ENCODE measurements around the gene NDUFV3.
"Not testable (repeated sequence)": the region's sequence is repeated elsewhere in the genome, so short reads cannot be mapped to it uniquely, and the experiment has no call there.

NDUFV3 gene

DNA sequence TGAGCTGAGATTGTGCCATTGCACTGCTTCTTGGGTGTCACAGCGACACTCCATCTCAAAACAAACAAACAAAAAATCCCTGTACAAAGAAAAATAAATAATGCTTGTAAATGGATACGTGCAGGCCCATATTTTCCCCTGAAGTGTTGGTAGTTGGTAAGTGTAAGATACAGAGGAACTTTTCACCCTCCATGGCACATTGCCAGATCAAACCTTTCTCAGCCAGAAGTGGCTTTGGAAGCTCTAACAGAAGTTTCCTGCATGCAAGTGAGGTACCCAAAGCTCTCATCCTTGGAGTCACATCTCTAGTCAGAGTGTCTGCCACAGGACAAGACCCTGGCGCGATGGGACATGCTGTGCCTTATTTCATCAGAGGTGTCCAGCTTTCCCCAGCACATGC is 7.3 kb downstream of the NDUFV3 start:
- no peak for DNase-seq

DNA sequence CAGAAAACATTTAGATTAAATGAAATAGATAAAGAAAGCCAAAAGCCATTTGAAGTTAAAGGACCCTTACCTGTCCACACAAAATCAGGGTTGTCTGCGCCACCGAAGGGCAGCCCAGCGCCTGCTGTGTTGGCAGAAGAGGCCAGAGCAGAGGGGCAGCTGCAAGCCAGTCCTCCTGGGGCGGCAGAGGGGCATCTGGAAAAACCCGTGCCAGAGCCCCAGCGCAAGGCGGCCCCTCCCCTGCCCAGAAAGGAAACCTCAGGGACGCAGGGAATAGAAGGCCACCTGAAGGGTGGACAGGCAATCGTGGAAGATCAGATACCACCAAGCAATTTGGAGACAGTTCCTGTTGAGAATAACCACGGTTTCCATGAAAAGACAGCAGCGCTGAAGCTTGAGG is 10.7 kb downstream of the NDUFV3 start:
- no peak for DNase-seq

DNA sequence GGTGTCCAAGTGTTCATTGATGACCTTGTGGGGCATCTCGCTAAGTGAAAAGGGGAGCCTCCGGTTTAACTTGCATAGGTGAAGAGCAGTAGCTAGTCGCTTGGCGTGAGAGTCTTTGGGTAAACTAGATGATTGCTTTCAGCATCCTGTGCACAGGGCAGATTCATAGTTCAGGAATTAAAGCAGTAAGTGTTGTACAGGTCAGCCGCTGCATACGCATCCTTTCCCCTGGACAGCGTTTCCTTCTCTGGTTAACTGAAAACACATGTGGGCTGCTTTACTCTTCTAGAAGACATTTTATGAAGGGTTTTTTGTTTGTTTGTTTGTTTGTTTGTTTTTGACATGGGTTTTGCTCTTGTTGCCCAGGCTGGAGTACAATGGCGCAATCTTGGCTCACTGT is 12.1 kb downstream of the NDUFV3 start:
- DNase-seq: no peak

DNA sequence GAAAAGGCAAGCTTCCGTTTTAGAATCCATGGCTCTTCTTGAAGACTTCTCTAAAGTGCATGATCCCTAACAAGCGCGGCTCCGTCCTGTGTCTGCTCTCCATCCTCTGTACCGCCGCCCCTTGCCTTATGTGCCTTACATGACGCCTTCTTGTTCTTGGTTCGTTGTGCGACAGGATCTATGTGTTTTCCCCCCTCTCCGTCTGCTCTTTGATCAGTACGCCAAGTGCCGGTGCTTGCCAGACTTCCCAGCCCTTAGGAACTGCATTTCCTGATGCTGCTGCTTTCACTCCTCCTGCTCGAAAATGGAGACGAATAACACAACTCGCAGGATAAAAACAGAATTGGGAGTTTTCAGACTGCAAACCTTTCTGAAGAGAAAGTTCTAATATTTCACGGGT is 13.1 kb downstream of the NDUFV3 start:
- DNase-seq: no peak

DNA sequence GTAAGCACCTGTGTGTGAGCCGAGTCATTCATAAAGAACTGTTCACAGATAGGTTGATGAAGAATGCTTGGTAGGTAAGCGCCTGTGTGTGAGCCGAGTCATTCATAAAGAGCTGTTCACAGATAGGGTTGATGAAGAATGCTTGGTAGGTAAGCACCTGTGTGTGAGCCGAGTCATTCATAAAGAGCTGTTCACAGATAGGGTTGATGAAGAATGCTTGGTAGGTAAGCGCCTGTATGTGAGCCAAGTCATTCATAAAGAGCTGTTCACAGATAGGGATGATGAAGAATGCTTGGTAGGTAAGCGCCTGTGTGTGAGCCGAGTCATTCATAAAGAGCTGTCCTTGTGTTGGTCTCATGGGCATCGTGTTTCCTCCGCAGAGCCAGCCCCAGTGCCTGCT is 15.4 kb downstream of the NDUFV3 start:
- not testable (repeated sequence) for DNase-seq

DNA sequence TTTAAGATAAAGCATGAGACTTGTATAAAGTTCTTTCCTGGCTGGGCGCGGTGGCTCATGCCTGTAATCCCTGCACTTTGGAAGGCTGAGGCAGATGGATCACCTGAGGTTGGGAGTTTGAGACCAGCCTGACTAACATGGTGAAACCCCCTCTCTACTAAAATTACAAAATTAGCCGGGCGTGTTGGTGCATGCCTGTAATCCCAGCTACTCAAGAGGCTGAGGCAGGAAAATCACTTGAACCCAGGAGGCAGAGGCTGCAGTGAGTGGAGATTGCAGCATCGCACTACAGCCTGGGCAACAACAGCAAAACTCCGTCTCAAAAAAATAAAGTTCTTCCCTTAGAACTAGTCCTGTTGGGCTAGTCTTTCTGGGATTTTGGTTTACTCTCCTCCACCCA is 18.8 kb downstream of the NDUFV3 start:
- DNase-seq: not testable (repeated sequence)

DNA sequence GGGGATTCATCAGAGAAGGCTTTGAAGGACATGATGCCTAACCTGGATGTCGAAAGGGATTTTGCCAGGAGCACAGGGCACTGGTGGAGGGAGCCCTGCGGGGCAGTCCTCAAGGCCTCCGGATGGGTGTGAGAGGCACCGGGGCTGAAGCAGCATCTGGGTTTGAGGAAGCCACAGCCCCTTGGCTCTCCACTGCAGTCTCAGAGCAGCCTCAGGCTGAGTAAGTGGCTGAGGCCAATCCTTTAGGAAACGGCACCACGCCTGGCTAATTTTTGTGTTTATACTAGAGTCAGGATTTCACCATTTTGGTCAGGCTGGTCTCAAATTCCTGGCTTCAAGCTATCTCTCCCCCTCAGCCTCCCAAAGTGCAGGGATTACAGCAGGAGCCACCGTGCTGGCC is 20.4 kb downstream of the NDUFV3 start:
- DNase-seq: no peak

DNA sequence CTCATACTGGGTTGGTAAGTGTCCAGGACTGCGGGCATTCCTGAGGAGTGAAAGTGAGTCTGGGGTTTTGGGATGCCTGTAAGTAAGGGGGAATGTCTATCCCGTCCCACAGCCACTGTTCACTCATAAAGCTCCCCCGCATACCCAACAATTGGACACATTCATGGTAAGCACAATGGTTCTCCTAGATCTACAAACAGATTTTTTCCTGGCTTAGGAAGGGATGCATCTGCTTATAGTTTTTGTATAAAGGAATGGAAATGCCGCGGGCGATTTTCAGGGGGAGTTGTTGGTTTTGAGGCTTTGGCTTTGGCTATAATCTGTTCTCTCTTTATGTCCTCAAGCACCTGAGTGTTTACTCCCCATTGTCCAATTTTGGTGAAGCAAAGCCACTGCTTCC is 25.2 kb downstream of the NDUFV3 start:
- DNase-seq: no peak

DNA sequence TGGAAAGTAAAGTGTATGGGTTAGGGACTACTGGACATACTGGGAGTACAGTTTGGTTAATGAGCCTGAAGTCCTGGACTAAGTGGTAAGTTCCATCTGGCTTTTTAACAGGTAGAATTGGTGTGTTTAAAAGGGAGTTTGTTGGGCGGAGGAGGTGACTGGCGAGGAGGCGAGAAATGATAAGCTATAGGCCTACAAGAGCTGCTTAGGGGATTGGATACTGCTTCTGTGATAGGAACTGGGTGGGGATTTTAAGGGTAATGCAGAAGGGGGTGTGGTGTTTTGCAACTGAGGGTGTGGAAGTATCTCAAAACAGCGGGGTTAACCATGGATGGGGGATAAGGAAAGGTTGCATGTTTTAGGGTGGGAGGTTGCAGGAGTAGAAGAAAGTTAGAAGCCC is 28.8 kb downstream of the NDUFV3 start:
- DNase-seq: no peak

DNA sequence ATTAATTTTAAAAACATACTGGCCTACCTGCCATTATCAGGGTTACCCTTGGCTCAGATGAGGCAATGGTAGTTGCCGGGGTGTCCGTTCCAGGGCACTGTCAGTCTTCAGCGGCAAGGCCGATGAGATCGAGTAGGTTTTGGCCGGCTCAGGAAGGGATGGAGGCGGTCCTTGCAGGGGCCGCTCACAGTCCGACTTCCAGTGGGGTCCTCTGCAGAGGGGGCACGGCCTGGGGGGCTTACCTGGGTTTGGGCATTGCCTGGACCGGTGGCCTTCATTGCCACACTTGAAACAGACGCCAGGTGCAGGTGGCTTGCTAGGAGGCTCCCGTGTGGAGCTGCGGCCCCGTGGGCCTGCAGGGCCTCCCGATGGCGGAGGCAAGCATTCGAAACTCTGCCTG is 29.8 kb downstream of the NDUFV3 start:
- DNase-seq: no peak

DNA sequence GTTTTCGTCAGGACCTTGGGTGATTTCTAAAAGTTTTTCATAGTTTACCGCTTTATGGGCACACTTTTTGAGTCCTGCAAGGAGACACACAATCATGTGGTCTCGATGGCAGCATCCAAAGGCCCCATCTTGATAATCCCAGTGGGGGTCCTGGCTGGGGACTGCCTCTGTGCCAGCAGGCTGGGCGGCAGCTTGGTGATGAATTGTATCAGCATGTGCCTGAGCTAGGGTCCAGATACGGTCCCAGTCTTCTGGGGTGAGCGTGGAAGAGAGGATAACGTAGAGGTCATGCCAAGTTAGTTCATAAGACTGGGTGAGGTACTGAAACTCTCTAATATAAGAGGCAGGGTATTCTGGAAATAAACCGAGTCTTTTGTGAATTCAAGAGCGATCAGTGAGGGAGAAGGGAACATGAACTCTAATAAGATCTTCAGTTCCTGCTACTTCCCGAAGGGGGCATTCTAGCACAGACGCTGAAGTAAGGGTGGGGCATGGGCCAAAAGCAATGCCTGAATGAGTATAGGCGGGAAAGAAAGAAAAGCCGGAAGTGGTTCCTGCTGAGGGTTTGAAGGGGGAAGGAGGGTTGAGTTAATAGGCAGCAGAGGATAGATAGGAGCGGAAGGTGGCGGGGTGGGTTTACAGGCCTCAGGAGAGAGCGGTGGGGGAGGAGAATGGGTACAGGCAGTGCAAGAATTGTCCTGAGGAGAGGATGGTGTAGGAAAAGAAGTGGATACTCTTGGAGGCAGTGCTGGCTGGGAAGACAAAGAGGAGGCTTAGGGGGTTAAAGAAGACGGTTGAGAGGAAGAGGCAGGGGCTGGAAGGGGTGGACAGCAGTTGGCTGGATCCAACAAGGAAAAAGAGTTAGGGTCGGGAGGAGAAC is 30.7 kb downstream of the NDUFV3 start:
- DNase-seq: peak; percentile 13 to 85 (median 35)

DNA sequence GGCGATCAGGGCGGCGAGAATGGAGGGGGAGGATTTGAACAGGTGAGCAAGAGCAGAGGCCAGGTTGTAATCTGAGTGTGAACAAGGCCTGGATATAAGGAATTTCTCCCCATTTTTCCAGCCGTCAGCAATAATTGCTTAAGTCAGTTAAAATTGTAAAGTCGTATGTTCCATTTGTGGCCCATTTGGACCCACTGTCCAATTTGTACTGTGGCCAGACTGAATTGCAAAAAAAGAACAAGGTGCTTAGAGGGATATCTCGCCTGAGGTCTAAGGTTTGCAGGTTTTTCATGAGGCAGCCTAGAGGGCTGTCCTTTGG is 31.3 kb downstream of the NDUFV3 start:
- DNase-seq: no peak

DNA sequence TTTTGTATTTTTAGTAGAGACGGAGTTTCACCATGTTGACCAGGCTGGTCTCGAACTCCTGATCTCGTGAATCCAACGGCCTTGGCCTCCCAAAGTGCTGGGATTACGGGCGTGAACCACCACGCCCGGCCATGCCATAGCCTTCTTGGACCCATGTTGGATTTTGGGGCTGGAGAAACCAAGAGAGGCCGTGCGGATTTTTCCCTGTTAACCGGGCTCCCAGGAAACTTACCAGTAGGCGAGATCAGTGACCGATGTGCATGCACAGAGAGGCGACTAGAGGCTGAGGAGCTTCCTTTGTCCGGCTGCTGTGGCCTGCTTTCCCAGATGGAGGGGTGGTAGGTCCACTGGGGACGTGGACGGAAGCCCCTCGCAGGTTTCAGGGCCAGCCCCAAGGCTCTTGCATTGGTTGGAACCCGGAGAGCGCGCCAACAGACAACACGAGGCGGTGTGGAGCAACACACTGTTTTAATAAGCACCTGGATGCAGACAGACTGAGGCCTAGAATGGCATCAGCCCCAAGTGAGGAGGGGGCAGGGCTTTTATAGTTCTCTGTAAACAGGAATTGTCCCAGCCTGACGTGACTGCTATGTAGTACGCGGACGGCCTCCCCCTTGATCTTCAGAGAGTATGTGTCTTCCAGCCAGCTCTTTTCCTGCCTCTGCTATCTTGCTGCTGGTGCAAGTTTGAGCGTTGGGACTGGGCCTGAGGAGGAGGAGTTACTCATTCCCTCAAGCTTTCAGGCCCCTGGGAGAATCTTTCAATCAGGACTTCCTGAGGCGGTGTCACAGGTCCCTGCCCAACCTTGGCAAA is 32.2 kb downstream of the NDUFV3 start, which contains the start of gene ERVH48-1:
ERVH48-1 (minus strand) TSS at position 517 of the 813 bp plus-strand sequence. CDS start 6,624 bp downstream, outside the sequence.
- no peak for DNase-seq

DNA sequence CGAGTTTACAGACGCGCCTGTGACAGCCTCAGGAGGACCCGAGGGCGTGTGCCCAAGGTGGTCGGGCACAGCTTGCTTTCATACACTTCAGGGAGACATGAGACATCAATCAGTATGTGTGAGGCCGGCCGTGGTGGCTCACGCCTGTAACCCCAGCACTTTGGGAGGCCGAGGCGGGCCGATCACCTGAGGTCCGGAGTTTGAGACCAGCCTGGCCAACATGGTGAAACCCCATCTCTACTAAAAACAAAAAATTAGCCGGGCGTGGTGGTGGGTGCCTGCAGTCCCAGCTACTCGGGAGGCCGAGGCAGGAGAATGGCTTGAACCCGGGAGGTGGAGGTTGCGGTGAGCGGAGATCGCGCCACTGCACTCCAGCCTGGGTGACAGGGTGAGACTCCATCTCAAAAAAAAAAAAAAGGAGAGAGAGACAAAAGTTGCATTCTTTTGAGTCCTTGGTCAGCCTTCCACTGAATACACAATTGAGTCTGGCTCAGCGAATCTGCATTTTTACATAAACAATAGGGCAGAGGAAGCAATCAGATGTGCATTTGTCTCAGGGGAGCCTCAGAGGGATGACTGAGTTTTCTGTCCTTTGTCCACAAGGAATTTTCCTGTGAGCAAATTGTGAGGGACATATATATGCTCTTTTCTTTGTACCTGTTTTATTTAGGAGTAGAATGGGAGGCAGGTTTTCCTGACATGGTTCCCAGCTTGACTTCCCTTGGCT is 34.5 kb downstream of the NDUFV3 start:
- not testable (repeated sequence) for DNase-seq

DNA sequence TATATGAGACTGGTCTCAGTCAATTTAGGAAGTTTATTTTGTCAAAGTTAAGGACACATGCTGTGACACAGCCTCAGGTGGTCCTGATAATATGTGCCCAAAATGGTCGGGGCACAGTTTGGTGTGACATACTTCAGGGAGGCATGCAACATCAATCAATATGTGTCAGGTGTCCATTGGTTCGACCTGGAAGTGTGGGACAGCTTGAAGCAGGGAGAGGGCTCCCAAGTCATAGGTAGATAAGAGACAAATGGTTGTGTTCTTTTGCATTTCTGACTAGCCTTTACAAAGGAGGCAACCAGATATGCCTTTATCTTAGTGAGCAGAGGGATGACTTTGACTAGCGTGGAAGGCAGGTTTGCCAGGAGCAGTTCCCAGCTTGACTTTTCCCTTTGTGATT is 36.9 kb downstream of the NDUFV3 start:
- no peak for DNase-seq

DNA sequence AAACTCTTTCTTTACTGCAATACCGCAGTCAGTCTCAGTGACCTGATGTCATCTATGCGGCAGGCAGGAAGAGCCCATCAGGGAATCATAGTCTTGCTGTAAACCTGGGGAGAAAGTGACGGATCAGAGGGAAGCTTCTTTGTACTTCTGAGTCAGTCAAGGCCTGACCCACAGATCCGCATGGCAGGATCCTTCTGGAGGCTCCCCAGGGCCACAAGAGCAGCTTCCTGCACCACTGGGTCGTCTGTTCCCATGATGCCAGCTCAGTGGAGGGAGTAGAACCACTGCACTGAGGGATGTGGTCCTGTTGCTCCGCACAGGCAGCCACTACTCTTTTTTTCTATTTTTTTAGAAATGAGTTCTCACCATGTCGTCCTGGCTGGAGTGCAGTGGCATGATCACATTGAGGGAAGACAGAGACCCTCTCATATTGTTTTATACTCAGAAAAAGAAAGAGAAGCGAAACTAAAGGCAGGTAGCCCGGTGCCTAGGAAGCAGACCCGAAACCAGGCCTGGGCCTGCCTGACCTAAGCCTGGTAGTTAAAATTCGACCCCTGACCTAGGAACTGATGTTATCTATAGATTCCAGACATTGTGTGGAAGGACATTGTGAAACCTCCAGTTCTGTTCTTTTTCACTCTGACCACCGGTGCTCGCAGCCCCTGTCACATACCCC is 38.6 kb downstream of the NDUFV3 start:
- no peak for DNase-seq

DNA sequence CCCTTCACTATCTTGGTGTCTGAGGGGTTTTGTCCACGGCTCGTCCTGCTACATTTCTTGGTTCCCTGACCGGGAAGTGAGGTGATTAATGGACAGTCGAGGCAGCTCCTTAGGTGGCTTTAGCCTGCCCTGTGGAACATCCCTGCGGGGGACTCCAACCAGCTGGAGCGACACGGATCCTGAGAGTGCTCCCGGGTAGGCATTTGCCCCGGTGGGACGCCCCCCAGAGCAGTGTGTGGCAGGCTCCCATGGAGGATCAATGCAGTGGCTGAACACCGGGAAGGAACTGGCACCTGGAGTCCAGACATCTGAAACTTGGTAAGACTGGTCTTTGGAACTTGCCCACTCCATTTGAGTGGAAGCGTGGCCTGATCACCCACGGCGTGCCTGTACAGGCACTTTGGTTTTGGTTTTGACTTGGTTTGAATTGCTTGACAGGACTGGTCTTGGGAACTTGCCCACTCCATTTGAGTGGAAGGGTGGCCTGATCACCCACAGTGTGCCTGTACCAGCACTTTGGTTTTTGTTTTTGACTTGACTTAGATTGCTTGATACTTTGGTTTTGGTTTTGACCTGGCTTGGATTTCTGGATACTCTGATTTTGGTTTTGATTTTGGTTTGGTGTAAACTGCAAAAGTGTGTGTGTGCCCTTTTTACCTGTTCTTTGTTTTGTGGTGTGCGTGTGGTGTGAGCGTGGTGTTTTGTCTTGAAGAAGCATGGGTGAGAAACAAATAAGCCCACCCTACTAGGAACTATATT is 39.4 kb downstream of the NDUFV3 start:
- not testable (repeated sequence) for DNase-seq

DNA sequence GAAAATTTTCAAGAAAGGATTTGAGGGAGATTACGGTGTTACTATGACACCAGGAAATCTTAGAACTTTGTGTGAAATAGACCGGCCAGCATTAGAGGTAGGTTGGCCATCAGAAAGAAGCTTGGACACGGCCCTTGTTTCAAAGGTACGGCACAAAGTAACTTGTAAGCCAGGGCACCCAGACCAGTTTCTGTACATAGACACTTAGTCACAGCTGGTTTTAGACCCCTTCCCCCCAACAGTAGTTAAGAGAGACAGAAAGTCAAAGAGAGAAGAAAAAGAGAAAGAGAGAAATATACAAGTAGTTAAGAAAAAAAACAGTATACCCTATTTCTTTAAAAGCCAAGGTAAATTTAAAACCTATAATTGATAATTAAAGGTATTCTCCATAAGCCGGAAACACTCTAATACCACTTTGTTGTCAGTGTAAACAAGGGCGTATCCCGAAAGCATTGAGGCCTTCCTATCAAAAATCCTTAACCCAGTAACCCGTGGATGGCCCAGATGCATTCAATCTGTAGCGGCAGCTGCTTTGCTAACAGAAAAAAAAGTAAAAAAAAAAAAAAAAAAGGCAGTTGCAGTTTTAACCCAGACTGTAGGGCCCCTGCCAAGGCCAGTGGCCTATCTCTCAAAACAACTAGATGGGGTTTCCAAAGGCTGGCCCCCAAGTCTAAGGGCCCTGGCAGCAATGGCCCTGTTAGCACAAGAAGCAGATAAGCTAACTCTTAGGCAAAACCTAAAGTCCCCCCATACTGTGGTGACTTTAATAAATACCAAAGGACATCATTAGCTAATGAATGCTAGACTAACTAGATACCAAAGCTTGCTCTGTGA is 40.2 kb downstream of the NDUFV3 start:
- DNase-seq: not testable (repeated sequence)

DNA sequence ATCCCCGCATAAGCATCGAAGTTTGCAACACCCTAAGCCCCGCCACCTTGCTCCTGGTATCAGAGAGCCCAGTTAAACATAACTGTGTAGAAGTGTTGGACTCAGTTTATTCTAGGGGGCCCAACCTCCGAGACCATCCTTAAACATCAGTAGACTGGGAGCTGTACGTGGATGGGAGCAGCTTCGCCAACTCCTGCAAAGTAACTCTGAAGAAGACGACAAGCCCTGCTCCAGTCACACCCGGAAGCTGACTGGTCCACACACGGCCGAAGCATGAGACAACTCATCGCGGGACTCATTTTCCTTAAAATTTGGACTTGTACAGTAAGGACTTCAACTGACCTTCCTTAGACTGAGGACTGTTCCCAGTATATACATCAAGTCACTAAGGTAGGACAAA is 40.9 kb downstream of the NDUFV3 start:
- DNase-seq: not testable (repeated sequence)

DNA sequence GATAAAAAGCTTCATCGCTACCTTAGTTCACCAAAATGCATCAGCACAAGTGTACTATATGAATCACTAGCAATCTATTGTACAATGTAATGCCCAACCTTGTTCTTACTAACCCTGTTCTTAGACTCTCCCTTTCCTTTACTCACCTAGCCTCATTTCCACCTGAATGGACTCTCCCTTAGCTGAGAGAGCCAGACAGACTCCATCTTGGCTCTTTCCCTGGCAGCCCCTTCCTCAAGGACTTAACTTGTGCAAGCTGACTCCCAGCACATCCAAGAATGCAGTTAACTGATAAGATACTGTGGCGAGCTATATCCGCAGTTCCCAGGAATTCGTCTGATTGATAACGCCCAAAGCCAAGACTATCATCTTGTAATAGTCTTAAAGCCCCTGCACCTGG is 43.3 kb downstream of the NDUFV3 start:
- DNase-seq: not testable (repeated sequence)

Data from T-helper 1 cell (primary cell).